Measurements from ENCODE around the gene PDAP1. TPM values are rescaled to one million over a fixed set of nuclear protein-coding genes. Genes with fewer than 3 reads are reported as not detected.

Gene PDAP1
- total RNA-seq, 3 donors from 2014 or later = 39.4 to 86.4 (median 51.5) TPM

- peak overlapping the region; percentile 78 to 94 for H3K27ac ChIP-seq
- no peaks in the 10 kb centered on the region for H3K36me3 ChIP-seq
- H3K4me3 ChIP-seq = peak overlapping the region; percentile 94 to 99 (median 97)
- no peaks in the 10 kb centered on the region for H3K9me3 ChIP-seq
- TF ChIP-seq POLR2A (IDR thresholded peaks at IDR 0.05) (no peak), POLR2AphosphoS5 (IDR thresholded peaks at IDR 0.05) (peak; percentile 37 to 52 (median 50))
- peak in 1 of 2 donors; percentile 61 for DNase-seq (ENCODE audit: low spot score in 2 of 2)
- no peaks in the 10 kb centered on the region for H3K27me3 ChIP-seq
- no peaks in the 10 kb centered on the region for H3K4me1 ChIP-seq
- intact Hi-C loops (cut with DNase I; ENCODE audit: low total_unique reads) = no loop called here
Measured at GRCh38 chr7:99375070-99375807, 33.2 kb downstream of the PDAP1 start.

GRCh38 chr7:99374111-99375064 lies 34.0 kb downstream of the PDAP1 start, which contains the start of gene ARPC1B:
Gene ARPC1B (plus strand): TSS chr7:99374730. CDS start chr7:99385715, 10,985 bp downstream.
- peak within 1 kb of the TSS; percentile 78 to 94 for H3K27ac ChIP-seq
- no peaks in the 10 kb centered on the region for H3K27me3 ChIP-seq
- no peaks in the 10 kb centered on the region for H3K9me3 ChIP-seq
- intact Hi-C loops (cut with DNase I; ENCODE audit: low total_unique reads) = no loop called here
- H3K4me3 ChIP-seq = peak within 1 kb of the TSS; percentile 94 to 99 (median 97)
- no peaks in the 10 kb centered on the region for H3K36me3 ChIP-seq
- no peak for TF ChIP-seq CTCF (IDR thresholded peaks at IDR 0.05)
- peak; percentile 31 for TF ChIP-seq POLR2A (IDR thresholded peaks at IDR 0.05)
- TF ChIP-seq POLR2AphosphoS5 (IDR thresholded peaks at IDR 0.05) = peak in 1 of 3 donors; percentile 52
- H3K4me1 ChIP-seq = no peaks in the 10 kb centered on the region
- peak; percentile 58 to 65 for DNase-seq (ENCODE audit: low spot score in 2 of 2)

- H3K27me3 ChIP-seq = no peaks in the 10 kb centered on the region
- H3K4me3 ChIP-seq = peak overlapping the region; percentile 94 to 99 (median 97)
- no peaks in the 10 kb centered on the region for H3K4me1 ChIP-seq
- peak overlapping the region; percentile 78 to 94 for H3K27ac ChIP-seq
- H3K36me3 ChIP-seq = no peaks in the 10 kb centered on the region
- no peak for DNase-seq (ENCODE audit: low spot score in 2 of 2)
- intact Hi-C loops (cut with DNase I; ENCODE audit: low total_unique reads) = no loop called here
- TF ChIP-seq CTCF (IDR thresholded peaks at IDR 0.05) (no peak), POLR2AphosphoS5 (IDR thresholded peaks at IDR 0.05) (no peak), POLR2A (IDR thresholded peaks at IDR 0.05) (no peak)
- H3K9me3 ChIP-seq = no peaks in the 10 kb centered on the region
Measured at GRCh38 chr7:99373091-99374066, 35.0 kb downstream of the PDAP1 start.

GRCh38 chr7:99372275-99373090 lies 35.9 kb downstream of the PDAP1 start:
- no peak for DNase-seq (ENCODE audit: low spot score in 2 of 2)
- TF ChIP-seq CTCF (IDR thresholded peaks at IDR 0.05) (no peak), POLR2A (IDR thresholded peaks at IDR 0.05) (no peak), POLR2AphosphoS5 (IDR thresholded peaks at IDR 0.05) (no peak)
- H3K4me3 ChIP-seq = peak overlapping the region in 2 of 3 donors; percentile 6 to 22
- H3K27ac ChIP-seq = peak overlapping the region; percentile 43 to 46
- H3K4me1 ChIP-seq = no peaks in the 10 kb centered on the region
- no peaks in the 10 kb centered on the region for H3K9me3 ChIP-seq
- intact Hi-C loops (cut with DNase I; ENCODE audit: low total_unique reads) = no loop called here
- H3K36me3 ChIP-seq = no peaks in the 10 kb centered on the region
- H3K27me3 ChIP-seq = no peaks in the 10 kb centered on the region

Data from breast epithelium (tissue), 4 donors.